ENCODE data around the gene RPA3.
"Not testable (repeated sequence)": the region's sequence is repeated elsewhere in the genome, so short reads cannot be mapped to it uniquely, and the experiment has no call there.

Gene RPA3

DNA sequence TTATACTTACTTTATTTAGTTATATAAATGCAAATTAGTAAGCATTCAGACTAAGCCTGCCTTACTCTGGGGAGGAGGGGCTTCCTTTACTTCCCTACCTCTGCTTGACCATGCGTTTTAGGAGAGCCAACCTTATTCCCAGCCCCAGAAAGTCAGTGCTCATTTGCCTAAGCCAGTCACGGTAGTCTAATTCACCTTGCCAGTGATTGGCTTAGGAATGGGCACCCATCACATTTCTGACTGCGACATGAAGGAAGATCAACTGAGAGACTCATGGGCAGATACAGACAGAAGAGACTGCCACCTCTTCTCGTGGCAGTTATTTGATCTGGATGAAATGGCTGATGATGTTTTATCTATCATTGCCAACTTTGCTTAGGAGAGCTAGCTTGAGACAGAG, 29.5 kb downstream of the RPA3 start:
- no peak for DNase-seq

DNA sequence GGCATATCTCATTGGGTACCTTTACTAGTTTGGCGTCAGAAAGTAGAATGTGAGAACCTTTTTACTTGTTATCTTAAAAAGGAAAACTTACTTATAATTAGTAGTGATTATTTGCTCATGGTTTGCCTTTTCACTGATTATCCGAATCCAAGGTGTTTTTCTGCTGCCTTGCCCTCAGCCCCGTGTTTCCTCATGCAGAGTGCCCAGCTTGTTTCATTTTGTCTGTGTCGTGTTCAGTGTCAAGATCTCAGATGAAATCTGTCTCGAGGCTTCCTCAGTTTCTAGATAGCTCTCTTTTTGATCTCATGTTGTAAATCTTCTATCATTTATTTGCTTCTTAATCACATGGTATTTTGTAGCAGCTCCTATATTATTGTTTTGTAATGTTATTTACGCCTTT, 30.1 kb downstream of the RPA3 start:
- DNase-seq, result no peak

DNA sequence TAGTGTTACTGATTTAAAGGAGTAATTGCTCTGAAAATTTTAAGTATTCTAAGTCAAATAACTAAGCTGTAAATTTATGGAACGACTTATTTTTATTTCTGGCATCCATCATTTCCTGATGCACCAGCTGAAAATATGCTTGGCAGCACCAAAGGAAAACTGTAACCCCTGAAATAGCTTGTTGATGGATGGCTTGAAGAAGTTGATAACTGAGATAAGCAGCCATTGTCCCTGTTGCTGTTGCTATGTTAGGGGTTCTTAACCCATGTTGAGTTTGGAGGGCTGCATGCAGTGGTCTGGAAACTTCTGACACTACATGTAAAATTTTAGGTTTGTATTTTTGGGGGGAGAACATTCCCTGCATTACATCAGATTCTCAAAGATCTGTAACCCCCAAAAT, 30.6 kb downstream of the RPA3 start:
- DNase-seq, result no peak

DNA sequence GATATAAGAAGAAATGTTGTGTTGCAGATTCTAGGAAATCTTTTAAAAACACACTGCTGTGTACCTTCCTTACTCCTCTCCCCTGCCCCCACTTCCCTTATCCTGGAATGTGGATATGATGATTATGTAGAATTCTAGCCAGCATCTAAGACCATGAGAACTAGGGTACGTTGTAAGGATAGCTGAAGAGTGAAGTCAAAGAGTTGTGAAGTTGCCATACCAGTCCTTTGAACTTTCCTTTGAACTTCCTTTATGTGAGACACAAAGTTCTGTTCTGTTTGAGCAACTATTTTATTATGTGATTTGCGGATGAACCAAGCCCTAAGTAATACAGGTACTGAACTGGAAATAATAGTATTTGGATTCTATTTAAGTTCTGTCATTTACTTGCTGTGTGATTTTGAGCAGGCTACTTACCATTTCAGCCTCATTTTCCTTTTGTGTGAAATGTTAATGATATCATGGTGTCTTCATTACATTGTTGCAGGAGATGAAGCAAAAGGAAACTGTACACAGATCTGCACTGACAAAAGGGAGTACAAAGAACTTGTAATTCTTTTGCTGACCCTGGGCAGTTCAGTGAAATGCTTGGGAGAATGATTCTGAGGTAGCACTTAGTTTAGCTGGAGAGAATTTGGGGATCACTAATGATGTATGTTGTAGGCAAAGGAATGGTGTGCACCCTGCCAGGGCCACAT, 31.4 kb downstream of the RPA3 start:
- no peak for DNase-seq

DNA sequence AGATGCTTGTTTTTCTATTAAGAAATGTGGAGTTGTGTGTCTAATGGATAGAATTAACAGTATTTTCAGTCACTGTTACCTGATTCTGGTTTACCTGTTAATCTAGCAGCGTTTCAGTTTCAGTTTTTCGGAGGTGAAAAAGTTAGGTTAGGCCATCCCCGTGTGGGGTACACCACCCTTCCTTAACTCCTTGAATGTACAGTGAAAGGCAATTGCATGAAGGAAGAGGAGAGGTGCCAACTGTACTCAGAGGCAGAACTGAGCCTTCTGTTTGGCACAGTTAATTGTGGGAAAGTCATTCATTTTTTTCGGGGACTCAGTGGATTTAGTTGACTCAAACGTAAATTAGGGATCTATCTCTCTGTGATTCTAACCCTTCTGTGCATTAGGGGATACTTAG, 35.5 kb downstream of the RPA3 start:
- no peak for DNase-seq

DNA sequence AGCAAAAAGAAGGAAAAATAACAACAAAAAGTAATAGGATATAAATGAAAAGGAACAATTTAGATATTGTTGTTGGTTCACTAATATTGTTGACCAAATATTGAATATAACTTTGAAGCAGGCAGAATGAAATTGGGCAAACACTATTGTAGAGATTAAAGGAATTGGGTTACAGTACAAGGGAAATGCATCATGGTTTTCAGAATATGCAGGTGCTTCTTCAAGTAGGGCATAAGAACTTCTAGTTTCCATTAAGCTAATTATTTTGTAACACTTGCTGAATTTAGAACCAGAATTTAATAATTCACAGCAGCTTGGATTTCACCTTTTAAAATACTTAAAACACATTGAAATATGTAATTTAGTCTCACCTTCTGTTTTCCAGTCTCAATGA, 36.5 kb downstream of the RPA3 start:
- no peak for DNase-seq

DNA sequence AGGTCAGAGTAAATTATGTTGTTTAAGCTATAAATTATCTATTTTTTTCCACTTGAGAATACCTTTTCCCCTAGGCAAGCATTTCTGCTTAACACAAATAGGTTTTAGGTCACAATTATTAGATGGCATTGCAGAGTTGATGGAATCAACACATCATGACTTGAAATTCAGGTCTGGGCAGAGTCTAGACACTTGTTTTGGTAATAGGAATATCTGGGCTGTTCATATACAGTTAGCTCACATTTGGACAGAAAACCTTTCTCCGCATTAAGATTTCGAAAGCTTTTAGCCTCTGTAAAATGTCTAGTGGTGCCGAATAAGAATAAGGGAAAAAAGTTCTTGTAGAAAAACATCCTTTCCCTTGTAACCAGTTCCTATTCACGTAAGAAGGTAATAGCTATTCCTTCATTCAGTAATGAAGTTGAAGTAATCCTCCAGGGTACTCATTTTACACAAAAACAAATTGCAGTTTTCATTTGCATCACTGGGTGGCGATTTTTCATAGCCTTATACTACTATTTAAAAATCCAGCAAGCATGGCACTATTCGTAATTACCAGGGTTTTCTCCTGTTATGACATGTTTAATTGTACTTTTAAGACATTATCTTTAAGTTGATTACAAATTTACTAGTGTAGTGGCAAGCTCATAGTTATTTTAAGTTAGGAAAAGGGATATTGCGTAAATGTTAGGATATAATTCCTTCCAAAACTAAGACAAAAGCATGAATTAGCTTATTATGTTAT, 37.0 kb downstream of the RPA3 start:
- no peak for DNase-seq

DNA sequence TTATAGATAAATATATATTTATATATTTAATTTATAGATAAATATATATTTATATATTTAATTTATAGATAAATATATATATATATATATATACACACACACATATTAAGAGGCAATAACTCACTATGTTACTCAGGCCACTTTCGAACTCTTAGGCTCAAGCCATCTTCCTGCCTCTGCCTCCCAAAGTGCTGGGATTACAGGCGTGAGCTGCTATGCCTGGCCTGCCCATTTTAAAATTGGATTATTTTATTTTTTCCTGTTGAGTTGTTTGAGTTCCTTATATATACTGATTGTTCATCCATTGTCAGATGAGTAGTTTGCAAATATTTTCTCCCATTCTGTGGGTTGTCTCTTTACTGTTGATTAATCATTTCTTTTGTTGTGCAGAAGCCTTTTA, 38.8 kb downstream of the RPA3 start:
- not testable (repeated sequence) for DNase-seq

DNA sequence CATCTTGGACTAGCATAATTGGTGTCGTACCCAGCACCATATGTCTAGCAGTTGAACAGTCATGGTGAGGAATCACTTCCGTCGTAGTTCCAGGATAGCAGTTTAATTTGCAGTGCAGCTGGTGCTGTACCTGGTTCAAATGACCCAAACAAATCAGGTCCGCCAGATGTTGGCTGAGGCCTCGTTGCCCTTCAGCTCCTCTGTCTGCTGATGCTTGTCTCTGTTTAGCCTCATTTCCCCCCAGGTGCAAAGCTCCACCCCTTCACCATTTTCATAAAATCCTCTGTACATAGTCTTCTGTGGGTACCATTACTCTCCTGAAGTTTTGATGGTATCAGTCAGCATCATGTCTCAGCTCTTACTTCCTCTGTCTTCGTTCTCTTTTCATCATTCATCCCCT, 42.7 kb downstream of the RPA3 start:
- DNase-seq, result no peak

DNA sequence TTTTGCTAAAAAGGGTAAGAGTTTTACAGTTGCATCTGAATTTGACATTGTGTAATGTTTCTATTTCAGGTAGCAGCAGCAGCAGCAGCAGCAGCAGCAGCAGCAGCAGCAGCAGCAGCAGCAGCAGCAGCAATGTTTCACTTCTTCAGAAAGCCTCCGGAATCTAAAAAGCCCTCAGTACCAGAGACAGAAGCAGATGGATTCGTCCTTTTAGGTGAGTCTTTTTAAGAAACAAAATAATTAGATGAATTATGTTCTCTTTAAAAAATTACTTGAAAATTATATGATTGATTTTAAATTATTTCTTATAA, 45.2 kb downstream of the RPA3 start:
- DNase-seq, result no peak

DNA sequence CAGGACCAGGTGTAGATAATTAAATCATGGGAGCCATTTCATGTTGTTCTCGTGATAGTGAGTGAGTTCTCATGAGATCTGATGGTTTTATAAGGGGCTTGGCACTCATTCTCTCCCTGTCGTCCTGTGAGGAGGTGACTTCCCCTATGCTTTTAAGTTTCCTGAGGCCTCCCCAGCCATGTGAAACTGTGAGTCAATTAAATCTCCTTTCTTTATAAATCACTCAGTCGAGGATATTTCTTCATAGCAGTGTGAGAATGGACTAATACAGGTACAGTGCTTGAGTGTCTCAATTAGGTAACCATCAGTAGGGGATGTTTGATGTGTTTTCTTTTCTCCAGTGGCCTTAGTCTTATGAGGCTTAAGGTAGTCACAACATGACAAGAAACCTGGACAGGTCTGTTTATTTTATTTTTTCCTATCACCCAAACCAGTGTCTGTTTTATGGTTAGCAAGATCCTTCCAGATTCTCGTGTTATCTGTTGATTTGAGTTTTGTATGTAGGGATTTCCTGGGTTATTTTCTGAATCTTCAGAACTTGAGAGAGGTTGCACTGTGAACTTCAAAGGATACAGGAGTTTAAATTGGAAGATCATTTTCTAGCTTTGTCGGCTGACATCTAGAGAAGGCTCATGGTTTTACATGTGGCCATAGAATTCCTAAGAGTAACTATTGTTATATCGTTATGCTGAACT, 45.7 kb downstream of the RPA3 start:
- no peak for DNase-seq

DNA sequence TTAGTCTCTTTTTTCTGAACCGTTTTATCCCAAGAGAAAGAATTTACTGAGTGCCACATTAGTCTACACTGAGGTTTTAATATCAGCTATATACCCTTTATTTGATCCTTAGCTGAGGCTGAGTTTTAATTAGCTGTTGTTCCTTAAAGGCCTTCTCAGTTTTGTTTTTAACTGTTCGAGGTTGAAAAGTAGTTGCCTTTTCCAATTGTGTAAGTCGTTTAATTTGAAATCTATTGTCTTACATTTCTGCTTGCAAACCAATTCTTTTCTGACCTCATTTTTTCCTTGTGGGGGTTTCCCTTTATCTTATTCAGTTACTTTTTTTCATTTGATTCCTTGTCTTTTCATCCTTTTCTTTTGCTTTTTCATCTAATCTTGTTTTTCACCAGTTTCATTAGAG, 47.0 kb downstream of the RPA3 start:
- no peak for DNase-seq

DNA sequence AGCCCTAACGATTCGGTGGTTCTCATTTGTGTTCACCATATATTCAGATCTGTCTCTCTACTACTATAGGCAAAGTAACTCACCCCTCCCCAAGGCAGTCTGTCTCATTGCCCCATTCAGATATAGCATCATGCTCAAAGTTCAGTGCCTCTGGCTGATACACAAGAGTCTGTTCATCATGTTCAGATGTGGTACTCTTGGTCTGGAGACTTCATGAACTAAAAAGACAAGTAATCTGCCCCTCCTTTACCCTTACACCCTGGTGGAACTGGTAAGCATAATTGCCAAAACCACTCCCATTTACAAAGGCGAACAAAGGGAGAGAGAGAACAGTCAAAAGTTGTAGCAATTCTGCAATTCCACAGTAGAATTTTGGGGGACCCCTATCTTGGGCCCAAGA, 47.9 kb downstream of the RPA3 start:
- no peak for DNase-seq

DNA sequence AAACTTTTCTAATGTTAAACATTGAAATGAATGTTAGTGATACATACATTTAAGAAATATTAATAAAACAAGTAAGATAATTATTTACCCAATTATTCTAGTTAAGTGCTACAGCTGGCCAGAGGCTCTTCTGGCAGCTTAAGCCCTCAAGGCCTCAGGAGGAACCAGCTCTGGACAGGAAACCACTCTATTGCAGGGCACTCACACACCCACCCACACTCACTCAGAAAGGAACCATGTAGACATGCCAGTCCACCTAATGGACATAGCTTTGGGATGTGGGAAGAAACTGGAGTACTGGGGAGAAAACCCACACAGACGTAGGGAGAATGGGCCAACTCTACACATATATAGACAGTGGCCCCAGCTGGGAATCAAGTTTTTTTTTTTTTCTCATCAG, 49.7 kb downstream of the RPA3 start:
- no peak for DNase-seq

DNA sequence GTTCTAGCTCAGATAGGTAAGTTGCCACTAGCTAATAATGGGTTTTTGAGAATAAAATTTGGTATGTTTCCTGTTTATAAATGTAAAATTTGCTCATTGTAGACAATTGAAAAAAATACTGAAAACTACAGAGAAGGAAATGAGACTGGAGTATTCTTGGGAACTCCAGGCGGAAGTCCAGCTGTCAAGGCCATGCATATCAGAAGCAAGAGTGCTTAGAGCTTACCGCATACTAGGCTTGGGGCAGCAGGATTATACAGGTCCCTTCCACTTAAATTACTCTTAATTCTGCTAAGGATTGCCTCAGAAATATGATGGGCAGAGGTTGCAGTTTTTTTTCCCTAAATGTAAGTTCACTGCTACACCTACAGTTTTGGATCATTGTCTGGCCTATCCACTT, 51.2 kb downstream of the RPA3 start:
- no peak for DNase-seq

DNA sequence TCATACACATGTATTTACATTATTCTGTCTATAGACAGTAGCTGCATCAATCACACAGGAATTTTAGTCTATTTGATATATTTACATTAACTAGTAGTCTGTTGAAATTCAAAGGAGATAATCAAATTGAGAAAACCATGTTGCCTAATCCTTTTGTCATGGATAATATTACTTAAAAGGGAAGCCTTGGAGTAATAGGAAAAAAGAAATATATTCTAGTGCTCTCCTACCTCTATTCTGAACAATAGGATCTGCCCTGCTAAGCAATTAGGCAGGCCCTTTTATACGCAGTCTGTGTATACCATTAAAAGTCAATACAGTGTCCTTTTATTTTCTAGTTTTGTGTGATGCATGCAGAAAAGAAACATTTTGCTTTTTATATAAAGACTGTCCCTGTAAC, 53.4 kb downstream of the RPA3 start:
- DNase-seq, result no peak

DNA sequence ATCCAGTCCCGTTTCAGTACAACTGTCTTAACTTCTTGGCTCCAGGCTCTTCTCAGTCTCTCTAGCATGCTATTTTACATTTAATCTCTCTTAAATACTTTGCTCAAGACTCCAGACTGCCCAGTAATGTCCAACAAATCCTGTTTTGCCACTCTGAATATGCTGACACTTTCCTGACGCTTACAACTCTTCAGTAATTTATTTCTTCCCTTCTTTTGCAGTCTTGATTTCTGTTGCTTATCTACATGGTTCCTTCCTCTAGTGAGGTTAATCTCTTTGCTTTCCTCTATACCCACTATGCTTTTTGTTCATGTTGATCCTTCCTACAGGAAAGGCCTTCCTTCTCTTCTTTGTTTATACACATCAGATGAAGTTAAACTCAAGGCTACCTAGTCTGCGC, 54.1 kb downstream of the RPA3 start:
- DNase-seq, result no peak

DNA sequence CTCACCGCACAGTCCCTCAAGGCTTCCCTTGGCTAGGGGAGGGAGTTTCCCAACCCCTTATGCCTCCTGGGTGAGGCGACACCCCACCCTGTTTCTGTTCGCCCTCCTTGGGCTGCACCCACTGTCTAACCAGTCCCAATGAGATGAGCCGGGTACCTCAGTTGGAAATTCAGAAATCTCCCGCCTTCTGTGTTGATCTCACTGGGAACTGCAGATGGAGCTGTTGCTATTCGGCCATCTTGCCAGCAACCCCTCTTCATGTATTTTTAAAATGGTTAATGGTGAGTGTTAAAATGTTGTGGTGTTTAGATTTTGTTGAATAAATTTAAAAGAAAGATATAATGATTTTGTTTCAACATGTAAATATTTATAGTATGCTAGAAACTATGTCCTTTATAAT, 55.9 kb downstream of the RPA3 start:
- no peak for DNase-seq

DNA sequence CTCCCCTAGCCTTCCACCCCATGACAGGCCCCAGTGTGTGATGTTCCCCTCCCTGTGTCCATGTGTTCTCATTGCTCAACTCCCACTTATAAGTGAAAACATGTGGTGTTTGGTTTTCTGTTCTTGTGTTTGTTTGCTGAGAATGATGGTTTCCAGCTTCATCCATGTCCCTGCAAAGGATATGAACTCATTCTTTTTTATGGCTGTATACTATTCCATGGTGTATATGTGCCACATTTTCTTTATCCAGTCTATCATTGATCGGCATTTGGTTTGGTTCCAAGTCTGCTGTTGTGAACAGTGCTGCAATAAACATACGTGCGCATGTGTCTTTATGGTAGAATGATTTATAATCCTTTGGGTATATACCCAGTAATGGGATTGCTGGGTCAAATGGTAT, 61.9 kb downstream of the RPA3 start:
- DNase-seq, result not testable (repeated sequence)

DNA sequence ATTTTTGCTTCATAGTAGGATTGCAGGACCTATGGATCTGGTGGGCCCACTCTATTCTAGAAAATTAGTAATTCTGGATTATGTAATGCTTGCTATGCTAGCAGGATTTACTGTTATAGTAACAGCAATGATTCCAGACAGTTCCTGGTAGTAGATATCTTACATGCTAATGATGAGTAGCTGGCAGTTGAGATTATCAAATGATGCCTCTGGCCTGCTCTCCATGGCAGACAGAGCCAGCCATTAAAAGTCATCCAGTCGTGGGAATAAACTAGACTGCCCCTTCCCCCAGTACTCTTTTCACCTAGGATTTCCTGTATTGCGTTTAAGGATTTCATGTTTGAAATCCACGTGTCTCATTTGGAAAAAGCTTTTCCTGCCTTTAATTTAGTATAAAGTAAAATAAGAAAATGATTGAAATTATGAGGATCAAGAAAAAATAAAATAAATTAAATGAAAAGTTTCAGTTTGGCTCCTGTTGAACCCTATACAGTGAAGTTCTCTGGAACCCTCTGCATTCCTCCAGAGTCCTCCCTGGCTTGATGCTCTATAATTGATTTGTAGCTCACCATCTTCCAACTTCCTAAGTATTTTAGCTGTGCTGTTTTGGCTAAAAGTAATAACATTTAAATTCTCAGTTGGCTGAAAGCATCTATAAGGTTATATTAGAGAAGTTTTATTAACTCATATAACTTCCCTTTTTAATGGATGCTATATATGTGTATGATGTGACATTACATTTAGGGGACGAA, 63.3 kb downstream of the RPA3 start:
- DNase-seq, result no peak

DNA sequence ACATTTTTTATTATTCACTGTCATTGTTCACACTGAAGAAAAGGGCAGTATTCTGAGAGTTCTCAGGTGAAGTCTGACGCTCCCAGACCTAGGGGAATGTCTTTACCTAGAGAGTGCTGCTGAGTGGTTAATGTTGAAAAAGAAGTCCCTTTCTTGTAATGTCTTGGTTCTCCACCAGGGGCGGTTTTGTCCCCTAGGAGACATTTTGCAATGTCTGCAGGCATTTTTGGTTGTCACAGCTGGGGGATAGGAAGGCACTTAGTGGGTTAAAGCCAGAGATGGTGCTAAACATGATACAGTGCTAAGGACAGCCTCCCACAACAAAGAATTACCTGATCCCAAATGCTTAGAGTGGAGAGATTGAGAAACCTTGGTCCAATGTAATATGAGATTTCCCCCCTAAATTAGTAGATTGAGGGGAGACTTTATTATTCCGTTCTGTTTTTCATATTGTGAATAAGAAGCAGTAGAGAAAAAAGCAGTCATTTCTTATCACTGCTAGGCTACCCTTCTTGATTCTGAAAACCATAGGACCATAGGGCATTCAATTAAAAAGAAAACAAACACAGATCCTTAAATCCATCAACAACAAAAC, 64.7 kb downstream of the RPA3 start:
- no peak for DNase-seq

DNA sequence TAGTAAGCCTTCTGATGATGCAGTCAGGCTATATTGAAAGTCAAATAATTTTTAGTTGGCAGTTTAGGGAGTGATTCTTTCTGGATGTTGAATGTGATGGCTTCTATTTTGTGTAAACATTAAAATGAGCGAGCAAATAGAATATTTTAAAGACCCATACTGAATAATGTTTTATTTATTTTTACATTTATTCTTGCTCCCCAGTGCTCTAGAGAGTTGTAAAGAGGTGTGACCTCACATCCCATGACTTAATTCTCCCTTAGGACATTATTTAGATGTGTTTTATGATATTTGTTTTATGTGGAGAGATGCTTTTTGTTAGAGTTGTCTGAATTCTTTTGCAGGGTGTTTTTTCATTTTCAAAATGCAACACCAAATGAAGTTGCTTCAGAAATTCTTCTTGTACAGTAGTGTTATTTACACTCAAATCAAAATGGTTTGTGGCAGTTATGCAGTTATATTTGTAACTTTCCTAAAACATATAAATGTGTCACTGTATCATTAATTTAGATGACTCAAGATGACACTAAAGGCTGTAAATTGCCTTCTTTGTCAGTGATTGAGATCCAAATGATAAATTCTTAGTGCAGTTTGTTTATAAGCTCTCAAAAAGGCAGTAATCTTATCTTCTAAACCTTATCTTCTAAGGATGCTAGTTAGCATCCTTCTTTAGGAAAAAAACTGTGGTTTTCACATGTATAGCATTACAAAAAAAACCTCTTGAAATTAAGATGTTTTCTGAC, 65.4 kb downstream of the RPA3 start:
- no peak for DNase-seq

DNA sequence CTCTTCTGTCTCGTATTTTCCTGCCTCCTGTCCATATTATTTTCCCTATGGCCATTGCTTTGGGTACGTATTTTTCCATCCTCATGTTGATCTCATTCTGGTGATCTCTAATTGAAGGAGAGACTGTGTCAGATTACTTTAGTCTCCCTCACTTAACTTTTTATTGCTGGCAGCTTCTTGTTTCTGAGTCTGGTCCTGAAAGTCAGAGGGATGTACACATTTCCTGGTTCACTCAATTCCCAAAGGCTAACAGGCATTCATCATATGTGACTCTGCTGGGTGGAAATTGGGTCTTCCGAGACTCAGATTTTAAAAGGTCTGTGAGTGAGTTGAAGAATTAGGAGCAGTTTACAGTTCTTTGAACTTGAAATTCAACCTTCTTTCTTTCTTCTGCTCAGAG, 66.9 kb downstream of the RPA3 start:
- DNase-seq, result no peak

Data from T1000 (cell line).